Activated T-cell treated with anti-CD3 and anti-CD28 coated beads, Interleukin-2, amount 50 U/mL, for 4 hours (primary cell): ENCODE measurements around the gene TSEN34. TPM values are rescaled to one million over a fixed set of nuclear protein-coding genes. Genes with fewer than 3 reads are reported as not detected.
"Not testable (repeated sequence)": the region's sequence is repeated elsewhere in the genome, so short reads cannot be mapped to it uniquely, and the experiment has no call there.

Source experiments
- ATAC-seq, 2 donors: fragments of 200-7000 bp; cut with Tn5 transposase; one replicate each; pipeline ENCODE4 v1.10.0; 2021
- DNase-seq: peaks from one replicate; pipeline ENCODE4 v3.0.0-alpha.2; 2020
- H3K27me3 Mint-ChIP-seq: one replicate; pipeline ENCODE4 v1.8.0; 2021; ENCODE audit warnings: low read depth, mixed read lengths
- H3K36me3 Mint-ChIP-seq: one replicate; pipeline ENCODE4 v1.8.0; 2022; ENCODE audit warnings: mixed read lengths; ENCODE audit not compliant: insufficient read depth
- H3K4me1 Mint-ChIP-seq: one replicate; pipeline ENCODE4 v1.8.0; 2021; ENCODE audit warnings: low read depth, mixed read lengths
- H3K4me3 Mint-ChIP-seq: one replicate; pipeline ENCODE4 v1.8.0; 2021; ENCODE audit warnings: mild to moderate bottlenecking, moderate library complexity, mixed read lengths
- H3K9me3 Mint-ChIP-seq: one replicate; pipeline ENCODE4 v1.8.0; 2021; ENCODE audit warnings: mixed read lengths
- total RNA-seq, 3 donors: library from RNA; stranded (reverse); gene quantifications; one replicate each; pipeline ENCODE4 v1.2.1, GENCODE V29; 2021

Gene TSEN34
- total RNA-seq, 3 donors from 2014 or later: 22.7 to 29.1 (median 25.9) TPM

GRCh38 chr19:54156490-54156889 is 34.6 kb upstream of the TSEN34 start:
- ATAC-seq: no peak
- DNase-seq: no peak
- Mint-ChIP-seq H3K27me3 (no peaks in the 10 kb centered on the region), H3K36me3 (peaks cover 22% of the 10 kb centered on the region), H3K4me1 (peaks cover 55% of the 10 kb centered on the region), H3K4me3 (no peak overlapping the region), H3K9me3 (no peaks in the 10 kb centered on the region)

- no peaks in the 10 kb centered on the region for H3K27me3 Mint-ChIP-seq
- H3K4me1 Mint-ChIP-seq: peaks cover 58% of the 10 kb centered on the region
- no peak for DNase-seq
- no peak for ATAC-seq
- H3K36me3 Mint-ChIP-seq: peaks cover 22% of the 10 kb centered on the region
- peak overlapping the region; percentile 38 for H3K4me3 Mint-ChIP-seq
- no peaks in the 10 kb centered on the region for H3K9me3 Mint-ChIP-seq
Measured at GRCh38 chr19:54156953-54157352, 34.2 kb upstream of the TSEN34 start.

DNA sequence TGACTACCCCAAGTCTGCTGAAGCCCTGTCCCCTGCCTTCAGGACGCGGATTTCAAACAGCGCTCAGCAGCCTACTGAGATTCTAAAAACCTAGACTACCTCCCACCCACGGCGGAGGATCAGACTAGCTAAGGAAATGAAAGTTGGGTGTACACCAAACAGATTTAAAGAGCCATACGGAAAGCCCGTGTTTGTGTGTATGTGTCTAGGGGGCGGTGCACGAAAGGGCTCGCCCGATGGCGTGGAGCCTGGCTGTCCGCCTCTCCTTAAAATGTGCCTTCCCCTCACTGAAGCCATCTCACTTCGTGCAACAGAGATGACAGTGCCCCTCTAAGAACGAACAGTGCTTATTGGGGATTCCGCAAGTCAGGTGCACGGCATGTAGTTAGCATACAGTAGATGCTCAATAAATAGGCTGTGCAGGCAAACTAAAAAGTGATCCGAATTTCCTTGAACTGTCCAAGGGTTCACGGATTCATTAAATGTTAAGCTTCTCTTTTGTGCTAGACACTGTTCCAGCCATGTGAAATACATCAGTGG is 32.2 kb upstream of the TSEN34 start:
- no peaks in the 10 kb centered on the region for H3K27me3 Mint-ChIP-seq
- no peak for ATAC-seq
- no peak for DNase-seq
- peaks cover 20% of the 10 kb centered on the region for H3K36me3 Mint-ChIP-seq
- no peaks in the 10 kb centered on the region for H3K9me3 Mint-ChIP-seq
- H3K4me3 Mint-ChIP-seq: peak overlapping the region; percentile 97
- peaks cover 67% of the 10 kb centered on the region for H3K4me1 Mint-ChIP-seq

GRCh38 chr19:54159352-54160181 is 31.5 kb upstream of the TSEN34 start, which contains the start of gene LENG1:
TSS of gene LENG1 (minus strand) at chr19:54159721. CDS start at chr19:54159695, 26 bp downstream.
- peaks cover 16% of the 10 kb centered on the region for H3K36me3 Mint-ChIP-seq
- H3K9me3 Mint-ChIP-seq: no peaks in the 10 kb centered on the region
- ATAC-seq (peak; percentile 90 to 91), DNase-seq (peak; percentile 97)
- H3K27me3 Mint-ChIP-seq: no peaks in the 10 kb centered on the region
- H3K4me1 Mint-ChIP-seq: peaks cover 68% of the 10 kb centered on the region
- H3K4me3 Mint-ChIP-seq: peak within 1 kb of the TSS; percentile 97

DNA sequence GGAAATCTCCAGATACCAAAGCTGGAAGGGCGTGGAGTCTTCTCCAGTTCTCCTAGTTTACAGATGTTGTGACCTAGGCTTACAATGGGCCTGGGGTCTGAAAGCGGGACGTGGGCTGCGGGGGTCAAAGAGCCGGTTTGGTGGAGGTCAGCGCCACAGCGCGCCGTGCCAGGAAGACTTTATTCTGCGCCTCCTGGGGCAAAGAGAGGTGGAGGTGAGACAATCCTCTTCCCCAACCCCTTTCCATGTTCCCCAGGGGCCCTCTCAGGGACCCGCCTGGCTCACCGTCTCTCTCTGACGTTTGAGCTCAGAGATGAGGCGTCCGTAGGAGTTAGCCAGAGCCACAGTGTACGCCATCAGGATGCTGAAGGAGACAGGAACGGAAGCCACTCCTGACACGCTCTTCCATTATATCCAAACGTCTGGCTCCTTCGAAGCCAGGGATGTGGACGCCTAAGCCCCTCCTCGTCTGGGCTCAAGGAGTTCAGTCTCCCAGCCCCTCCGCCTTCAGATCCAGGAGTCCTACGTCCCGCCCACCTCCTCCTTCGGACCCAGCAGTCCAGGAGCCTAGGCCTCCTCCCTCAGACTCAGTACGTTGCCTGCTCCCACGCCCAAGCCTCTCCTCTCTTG is 30.8 kb upstream of the TSEN34 start:
- no peak for DNase-seq
- Mint-ChIP-seq H3K9me3 (no peaks in the 10 kb centered on the region), H3K4me1 (peaks cover 65% of the 10 kb centered on the region), H3K36me3 (peaks cover 11% of the 10 kb centered on the region), H3K27me3 (no peaks in the 10 kb centered on the region), H3K4me3 (peak overlapping the region; percentile 97)
- ATAC-seq: no peak

GRCh38 chr19:54160854-54161253 is 30.3 kb upstream of the TSEN34 start:
- no peak for ATAC-seq
- Mint-ChIP-seq H3K9me3 (no peaks in the 10 kb centered on the region), H3K4me3 (peak overlapping the region; percentile 97), H3K4me1 (peaks cover 63% of the 10 kb centered on the region), H3K27me3 (no peaks in the 10 kb centered on the region), H3K36me3 (peaks cover 11% of the 10 kb centered on the region)
- DNase-seq: no peak

- ATAC-seq (peak; percentile 19), DNase-seq (peak; percentile 79)
- Mint-ChIP-seq H3K36me3 (peaks cover 4% of the 10 kb centered on the region), H3K27me3 (no peaks in the 10 kb centered on the region), H3K4me1 (peaks cover 57% of the 10 kb centered on the region), H3K9me3 (no peaks in the 10 kb centered on the region), H3K4me3 (peak overlapping the region; percentile 84)
Measured at GRCh38 chr19:54162241-54162805, 28.8 kb upstream of the TSEN34 start.

- H3K9me3 Mint-ChIP-seq: no peaks in the 10 kb centered on the region
- DNase-seq (no peak), ATAC-seq (no peak)
- peak overlapping the region; percentile 84 for H3K4me3 Mint-ChIP-seq
- no peaks in the 10 kb centered on the region for H3K27me3 Mint-ChIP-seq
- peaks cover 57% of the 10 kb centered on the region for H3K4me1 Mint-ChIP-seq
- H3K36me3 Mint-ChIP-seq: peaks cover 4% of the 10 kb centered on the region
Measured at GRCh38 chr19:54162884-54163283, 28.2 kb upstream of the TSEN34 start.

- DNase-seq (no peak), ATAC-seq (no peak)
- Mint-ChIP-seq H3K9me3 (no peaks in the 10 kb centered on the region), H3K4me1 (peaks cover 47% of the 10 kb centered on the region), H3K4me3 (peak overlapping the region; percentile 61), H3K27me3 (no peaks in the 10 kb centered on the region), H3K36me3 (no peaks in the 10 kb centered on the region)
Measured at GRCh38 chr19:54164369-54165068, 26.6 kb upstream of the TSEN34 start.

DNA sequence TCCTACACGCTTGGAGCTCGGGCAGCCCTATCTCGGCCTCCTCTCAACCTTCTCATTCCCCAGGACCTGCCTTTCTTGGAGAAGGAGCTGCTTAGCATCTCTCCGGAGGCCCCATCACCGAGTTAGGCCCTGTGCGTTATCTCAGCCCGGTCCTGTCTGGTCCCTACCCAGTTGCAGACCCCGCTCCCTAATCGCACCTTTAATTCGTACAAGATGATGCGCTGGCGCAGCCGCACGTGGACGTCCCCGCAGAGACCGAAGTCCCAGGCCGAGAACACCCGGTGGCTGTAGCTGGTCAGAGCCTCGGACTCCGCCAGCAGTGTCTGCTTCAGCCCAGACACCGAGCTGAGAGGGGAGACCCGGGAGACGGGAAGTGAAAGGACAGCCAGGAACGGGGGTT is 25.9 kb upstream of the TSEN34 start:
- peaks cover 43% of the 10 kb centered on the region for H3K4me1 Mint-ChIP-seq
- no peaks in the 10 kb centered on the region for H3K9me3 Mint-ChIP-seq
- no peaks in the 10 kb centered on the region for H3K36me3 Mint-ChIP-seq

GRCh38 chr19:54168174-54168917 is 22.8 kb upstream of the TSEN34 start:
- peak; percentile 96 to 98 for ATAC-seq
- Mint-ChIP-seq H3K4me1 (peaks cover 21% of the 10 kb centered on the region), H3K36me3 (no peaks in the 10 kb centered on the region), H3K9me3 (no peaks in the 10 kb centered on the region), H3K4me3 (no peak overlapping the region), H3K27me3 (no peaks in the 10 kb centered on the region)
- DNase-seq: peak; percentile 95

More for the DNA sequence above, 25.9 kb upstream of the TSEN34 start:
- ATAC-seq: no peak
- Mint-ChIP-seq H3K4me3 (no peak overlapping the region), H3K27me3 (no peaks in the 10 kb centered on the region)
- DNase-seq: no peak

GRCh38 chr19:54169149-54169740 is 21.9 kb upstream of the TSEN34 start:
- Mint-ChIP-seq H3K36me3 (no peaks in the 10 kb centered on the region), H3K27me3 (no peaks in the 10 kb centered on the region), H3K4me1 (peaks cover 13% of the 10 kb centered on the region), H3K9me3 (no peaks in the 10 kb centered on the region), H3K4me3 (peak overlapping the region; percentile 16)
- no peak for DNase-seq
- no peak for ATAC-seq

DNA sequence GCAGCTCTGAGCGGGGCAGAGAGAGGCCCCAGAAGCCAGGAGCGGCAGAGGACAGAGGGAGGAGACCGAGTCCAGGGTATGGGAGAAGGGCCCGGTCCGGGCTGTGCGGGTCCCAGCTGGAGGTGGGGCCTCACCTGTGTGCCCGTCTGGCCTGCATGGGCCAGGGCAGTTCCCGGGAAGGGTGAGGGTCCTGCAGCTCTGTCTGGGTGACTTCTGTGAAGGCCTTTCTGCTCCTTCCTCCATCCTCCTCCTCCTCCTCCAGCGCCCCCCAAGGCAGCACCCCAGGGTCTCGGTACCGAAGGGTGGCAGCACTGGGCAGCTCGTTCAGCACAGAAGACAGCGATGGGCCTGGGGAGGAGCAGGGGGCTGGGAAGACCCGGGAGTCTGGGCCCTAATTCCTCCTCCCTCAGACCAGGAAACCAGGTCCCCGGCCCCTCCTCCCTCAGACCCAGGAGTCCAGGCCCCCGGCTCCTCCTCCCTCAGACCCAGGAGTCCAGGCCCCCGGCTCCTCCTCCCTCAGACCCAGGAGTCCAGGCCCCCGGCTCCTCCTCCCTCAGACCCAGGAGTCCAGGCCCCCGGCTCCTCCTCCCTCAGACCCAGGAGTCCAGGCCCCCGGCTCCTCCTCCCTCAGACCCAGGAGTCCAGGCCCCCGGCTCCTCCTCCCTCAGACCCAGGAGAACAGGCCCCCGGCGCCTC is 19.2 kb upstream of the TSEN34 start:
- not testable (repeated sequence) for H3K9me3 Mint-ChIP-seq, ATAC-seq, H3K4me3 Mint-ChIP-seq, DNase-seq, H3K36me3 Mint-ChIP-seq, H3K4me1 Mint-ChIP-seq, H3K27me3 Mint-ChIP-seq
